NCI-H82 treated with DMSO at 0.1 percent for 48 hours (cell line): ENCODE measurements around the gene S100G.
"Not testable (repeated sequence)": the region's sequence is repeated elsewhere in the genome, so short reads cannot be mapped to it uniquely, and the experiment has no call there.

Experiments used
- DNase-seq: peaks from one replicate; lab custom pipeline; 2025; ENCODE audit not compliant: unreplicated experiment; lab: John Stamatoyannopoulos, UW

S100G gene

DNA sequence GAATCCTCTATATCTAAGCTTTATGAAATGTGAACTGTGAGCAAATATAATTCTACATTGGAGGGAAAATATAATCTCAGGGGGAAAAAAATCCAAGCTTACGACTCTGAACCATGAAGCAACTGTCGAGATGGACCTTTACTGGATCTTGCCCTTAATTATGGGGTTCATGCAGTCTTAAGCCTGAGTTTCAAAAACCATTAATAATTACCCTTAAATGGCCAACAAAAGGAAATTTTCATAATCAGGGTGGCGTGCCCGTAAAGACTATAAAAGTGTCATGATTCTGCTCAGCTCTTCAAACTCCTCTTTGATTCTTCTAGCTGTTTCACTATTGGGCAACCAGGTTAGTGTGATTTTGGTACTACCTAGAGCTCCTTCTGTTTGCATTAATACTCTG, at the start of gene S100G:
Gene S100G (plus strand): TSS at position 301 of the 400 bp plus-strand sequence. CDS start 849 bp downstream, outside the sequence.
- DNase-seq: no peak

DNA sequence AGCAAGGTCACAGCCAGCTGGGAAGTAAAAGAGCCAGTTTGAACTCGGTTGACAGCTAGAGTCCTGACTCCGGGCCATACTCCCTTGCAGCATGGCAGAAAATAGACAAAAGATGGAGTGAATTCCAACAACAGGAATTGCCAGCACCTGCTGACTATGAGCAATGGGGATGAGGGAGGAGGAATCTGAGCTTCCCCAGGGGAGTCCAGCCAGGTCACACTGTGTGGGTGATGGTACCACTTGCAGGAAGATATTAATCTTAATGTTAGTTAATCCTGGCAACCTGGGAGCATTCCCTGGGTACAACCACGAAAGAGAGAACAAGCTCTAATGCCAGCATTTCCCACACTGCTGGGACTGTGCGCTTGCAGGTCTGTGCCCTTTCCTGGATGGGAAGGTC, 48.1 kb upstream of the S100G start:
- no peak for DNase-seq

DNA sequence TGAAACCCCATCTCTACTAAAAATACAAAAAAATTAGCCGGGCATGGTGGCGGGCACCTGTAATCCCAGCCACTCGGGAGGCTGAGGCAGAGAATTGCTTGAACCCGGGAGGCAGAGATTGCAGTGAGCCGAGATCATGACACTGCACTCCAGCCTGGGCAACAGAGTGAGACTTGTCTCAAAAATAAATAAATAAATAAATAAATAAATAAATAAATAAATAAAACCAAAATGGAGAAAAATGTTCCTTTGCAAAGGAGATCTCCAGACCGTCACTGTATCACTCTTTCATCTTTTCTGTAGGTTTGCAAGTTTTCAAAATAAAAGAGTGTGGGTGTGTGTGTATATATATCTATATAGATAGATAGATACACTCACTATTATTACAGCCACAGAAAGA, 46.7 kb upstream of the S100G start:
- not testable (repeated sequence) for DNase-seq

DNA sequence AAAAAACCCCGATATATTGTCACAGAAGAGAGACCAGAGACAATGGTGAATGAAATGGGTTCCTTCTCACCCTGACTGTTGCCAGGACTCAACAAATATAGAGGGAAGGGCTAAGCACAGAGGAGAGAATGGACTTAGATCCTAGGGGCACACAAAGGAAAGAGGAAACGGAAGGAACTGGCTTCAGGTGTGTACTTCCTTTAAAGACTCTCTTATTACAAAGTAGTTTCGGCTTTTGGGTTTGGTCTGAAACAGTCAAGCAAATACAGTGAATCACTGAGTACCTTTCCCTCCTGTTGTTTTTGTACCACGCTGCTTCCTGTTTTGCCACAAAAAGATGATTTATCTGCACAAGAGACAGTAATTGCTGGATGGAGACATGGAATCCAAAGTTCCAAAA, 46.1 kb upstream of the S100G start:
- no peak for DNase-seq

GRCh38 chrX:16604337-16604736, 45.6 kb upstream of the S100G start:
- DNase-seq: no peak

GRCh38 chrX:16606142-16606720, 43.7 kb upstream of the S100G start:
- no peak for DNase-seq

DNA sequence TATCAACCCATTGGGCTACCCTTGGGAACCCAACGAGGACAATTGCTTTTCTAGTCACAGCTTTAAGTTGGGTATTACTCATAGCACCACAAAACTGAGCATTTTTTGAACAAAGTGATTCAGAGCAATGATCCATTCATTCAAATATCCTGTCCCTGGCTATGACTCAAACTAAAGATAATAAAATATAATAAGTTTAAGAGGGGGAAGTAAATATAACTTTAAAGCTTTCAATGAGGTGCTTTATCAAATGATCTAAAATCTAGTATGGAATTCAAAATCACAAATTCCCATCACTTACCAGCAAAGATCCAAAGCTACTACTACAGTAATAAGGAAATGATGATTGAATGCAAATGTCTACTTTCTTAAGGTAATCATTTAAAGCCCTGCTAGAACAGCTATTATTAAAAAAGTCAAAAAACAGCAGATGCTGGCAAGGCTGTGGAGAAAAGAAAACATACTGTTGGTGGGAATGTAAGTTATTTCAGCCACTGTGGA, 39.8 kb upstream of the S100G start:
- DNase-seq: no peak

GRCh38 chrX:16610654-16611053, 39.3 kb upstream of the S100G start:
- not testable (repeated sequence) for DNase-seq

DNA sequence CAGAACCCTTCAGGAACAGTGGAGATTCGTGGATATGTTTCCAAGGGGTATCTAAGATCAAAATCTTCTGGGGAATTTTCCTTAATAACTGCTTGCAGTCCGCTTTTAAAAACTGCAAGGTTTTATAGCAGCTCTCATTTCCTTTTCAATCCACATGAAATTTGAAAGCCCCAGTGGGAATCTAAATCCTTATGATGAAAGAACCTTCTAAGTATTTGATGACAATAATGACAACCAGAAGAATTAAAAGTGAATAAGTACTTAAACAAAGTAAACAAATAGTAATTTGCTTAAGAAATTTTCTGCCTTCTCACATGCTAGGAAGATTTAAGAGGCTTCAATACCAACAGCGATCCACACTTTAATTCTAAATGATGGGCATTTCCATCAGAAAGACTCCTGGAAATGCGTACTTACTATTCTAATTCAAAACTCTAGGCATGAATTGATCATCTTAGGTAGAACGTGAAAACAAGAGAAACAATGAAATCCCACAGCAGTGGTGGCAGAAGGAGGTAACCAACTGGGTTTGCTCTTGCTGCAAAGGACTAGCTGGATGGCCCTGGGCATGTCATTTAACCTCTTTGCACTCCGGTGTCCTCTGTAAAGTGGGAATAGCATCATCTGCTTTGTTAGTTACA, 37.6 kb upstream of the S100G start:
- no peak for DNase-seq

- DNase-seq: no peak
Observed at GRCh38 chrX:16617382-16617781, 32.6 kb upstream of the S100G start.

DNA sequence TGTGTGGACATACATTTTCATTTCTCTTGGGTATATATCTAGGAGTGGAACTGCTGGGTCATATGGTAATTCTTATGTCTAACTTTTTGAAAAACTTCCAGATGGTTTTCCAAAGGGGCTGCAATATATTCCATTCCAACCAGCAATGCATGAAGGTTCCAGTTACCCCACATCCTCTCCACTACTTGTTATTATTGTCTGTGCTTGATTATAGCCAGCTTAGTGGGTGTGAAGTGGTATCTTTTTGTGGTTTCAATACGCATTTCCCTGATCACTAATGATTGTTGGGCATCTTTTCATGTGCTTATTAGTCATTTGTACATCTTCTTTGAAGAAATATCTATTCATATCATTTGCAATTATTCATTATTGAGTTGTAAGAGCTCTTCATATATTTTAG, 31.5 kb upstream of the S100G start:
- no peak for DNase-seq

DNA sequence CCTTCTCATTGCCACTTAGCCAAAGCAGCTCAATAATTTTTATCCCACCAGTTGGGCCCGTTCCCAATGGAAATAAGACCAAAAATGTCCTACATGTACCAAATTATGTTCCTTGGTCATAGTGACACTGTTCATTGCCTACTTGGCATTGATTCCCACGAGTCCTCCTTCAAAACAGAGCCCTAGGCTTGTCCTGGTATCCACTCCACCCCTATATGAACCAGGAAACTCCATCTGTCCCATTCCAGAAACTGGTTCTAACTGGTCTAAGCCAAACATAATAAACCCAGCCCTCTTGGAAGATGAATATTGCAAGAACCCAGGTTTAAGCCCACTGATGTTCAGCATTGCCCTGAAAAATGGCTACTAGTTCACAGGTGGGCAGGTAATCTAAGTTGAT, 30.9 kb upstream of the S100G start:
- no peak for DNase-seq

GRCh38 chrX:16628511-16628910, 21.4 kb upstream of the S100G start:
- DNase-seq: not testable (repeated sequence)

DNA sequence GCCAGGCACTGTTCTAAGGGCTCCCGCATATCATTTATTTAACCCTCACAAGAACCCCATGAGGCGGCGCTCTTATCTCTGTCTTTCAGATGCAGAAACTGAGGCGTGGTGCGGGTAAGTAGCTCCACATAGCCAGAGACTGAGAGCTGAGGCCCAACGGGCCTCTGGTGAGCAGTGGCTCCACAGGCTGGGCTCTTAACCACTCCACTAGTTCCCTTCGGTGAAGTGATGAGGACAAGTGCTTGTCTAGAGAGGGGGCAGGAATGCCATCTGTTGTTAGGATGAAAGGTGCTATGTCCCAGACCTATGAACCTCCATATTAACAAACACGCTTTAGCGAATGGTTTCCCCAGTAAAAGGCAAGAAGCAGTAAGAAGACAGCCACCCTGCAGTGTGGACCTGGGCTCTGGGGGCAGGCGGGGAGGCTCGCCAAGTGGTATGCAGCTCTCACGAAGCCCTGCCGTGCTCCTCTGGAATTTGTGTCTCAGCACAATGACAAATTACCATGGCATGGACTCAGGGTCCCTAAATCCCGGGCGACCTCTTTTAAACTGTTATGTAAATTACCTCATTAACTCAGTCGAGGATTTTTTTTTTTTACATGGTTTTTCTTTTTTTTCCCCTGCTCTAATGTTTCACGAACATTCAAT, 20.9 kb upstream of the S100G start:
- DNase-seq: no peak

DNA sequence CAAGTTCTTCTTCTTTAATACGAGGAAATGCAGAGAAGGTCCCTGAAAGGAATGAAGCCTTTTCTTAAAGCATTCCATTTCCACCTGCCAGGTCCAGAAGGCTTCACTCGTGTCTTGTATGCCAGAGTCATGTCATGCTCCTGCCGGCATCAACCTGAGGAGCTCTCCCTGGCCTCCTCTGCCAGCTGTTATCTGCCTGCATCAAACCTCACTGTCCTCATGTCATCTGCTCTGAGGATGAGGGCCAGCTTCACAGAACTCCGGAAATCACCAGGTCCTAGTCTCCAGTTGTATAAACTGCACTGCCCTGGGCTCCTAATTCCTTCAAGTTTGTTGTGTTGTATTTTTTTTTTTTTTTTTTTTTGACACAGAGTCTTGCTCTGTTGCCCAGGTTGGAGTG, 20.0 kb upstream of the S100G start:
- no peak for DNase-seq

- no peak for DNase-seq
Observed at GRCh38 chrX:16633754-16634153, 16.2 kb upstream of the S100G start.

- no peak for DNase-seq
Observed at GRCh38 chrX:16635040-16635439, 14.9 kb upstream of the S100G start.

DNA sequence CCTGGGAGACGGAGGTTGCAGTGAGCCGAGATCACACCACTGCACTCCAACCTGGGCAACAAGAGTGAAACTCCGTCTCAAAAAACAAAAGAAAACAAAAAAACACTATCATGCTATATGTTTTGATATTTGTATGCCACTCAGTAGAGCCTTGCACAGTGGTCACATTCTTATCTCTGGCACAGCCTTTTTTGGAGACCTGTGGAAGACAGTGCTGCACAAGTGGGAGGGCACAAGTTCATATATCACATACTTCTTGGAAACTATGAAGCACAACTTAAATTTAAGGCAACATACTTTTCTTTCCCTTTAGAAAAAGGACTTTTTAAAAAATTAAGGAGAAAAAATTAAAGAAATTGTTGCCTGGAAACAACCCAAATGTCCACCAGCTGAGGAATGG, 14.4 kb upstream of the S100G start:
- no peak for DNase-seq

- no peak for DNase-seq
Observed at GRCh38 chrX:16638533-16638932, 11.4 kb upstream of the S100G start.

DNA sequence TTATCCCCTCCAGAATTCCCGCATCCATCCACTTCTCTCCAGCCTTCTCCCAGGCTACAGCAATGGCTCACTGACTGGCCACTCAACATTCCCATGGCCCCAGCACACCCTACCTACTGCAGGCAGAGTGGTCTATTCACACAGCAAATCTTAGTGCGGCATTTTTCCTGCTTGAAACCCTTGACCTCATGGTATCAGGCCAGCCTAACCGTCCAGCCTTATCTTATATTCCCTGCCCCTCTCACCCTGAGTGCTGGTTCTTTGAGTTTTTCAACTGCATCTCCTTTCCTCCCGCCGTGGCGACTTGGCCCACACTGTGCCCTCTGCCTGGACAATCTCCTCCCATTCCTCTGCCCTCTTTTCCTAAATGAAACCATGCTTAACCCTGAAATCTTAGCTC, 10.0 kb upstream of the S100G start:
- DNase-seq: no peak

- DNase-seq: no peak
Observed at GRCh38 chrX:16640823-16641222, 9.1 kb upstream of the S100G start.

GRCh38 chrX:16643176-16643575, 6.8 kb upstream of the S100G start:
- no peak for DNase-seq
